Right lobe of liver (tissue), 6 donors: Measurements from ENCODE around the gene IL17C. TPM values are rescaled to one million over a fixed set of nuclear protein-coding genes. Genes with fewer than 3 reads are reported as not detected.

Experiments
- ATAC-seq, 4 donors: fragments of 200-7000 bp; cut with Tn5 transposase; one replicate each; pipeline ENCODE4 v1.9.1; 2020; ENCODE audit warnings: mild to moderate bottlenecking in 4 of 4, moderate library complexity in 4 of 4
- DNase-seq, 3 donors: peaks; one replicate each; pipeline ENCODE4 v3.0.0-alpha.2; 2020
- H3K27ac ChIP-seq, 3 donors: fragments of 200-600 bp; one replicate each; pipeline ENCODE4 v1.8.0; 2022
- H3K27me3 ChIP-seq, 2 donors: fragments of 200-600 bp; one replicate each; pipeline ENCODE4 v1.8.0; 2022
- H3K36me3 ChIP-seq, 4 donors: fragments of 200-600 bp; sonication (generic) in 1 of 4; one replicate each; pipeline versions ENCODE4 v1.5.1 to v1.8.0; 2017 to 2022; ENCODE audit warnings: control low read depth in 1 of 4
- H3K4me1 ChIP-seq, 4 donors: fragments of 200-600 bp; sonication (generic) in 1 of 4; one replicate each; pipeline versions ENCODE4 v1.5.1 to v1.8.0; 2017 to 2022; ENCODE audit warnings: control low read depth in 1 of 4
- H3K4me3 ChIP-seq, 3 donors: fragments of 200-600 bp; one replicate each; pipeline ENCODE4 v1.8.0; 2022
- H3K9me3 ChIP-seq, 4 donors: fragments of 200-600 bp; sonication (generic) in 1 of 4; one replicate each; pipeline versions ENCODE4 v1.5.1 to v1.8.0; 2017 to 2022; ENCODE audit warnings: control low read depth in 1 of 4
- CTCF ChIP-seq, 4 donors: fragments of 200-600 bp in 3 of 4; fragments of 450-650 bp in 1 of 4; IDR thresholded peaks; one replicate each; pipeline versions ENCODE4 v1.5.1 to v1.8.0; 2016 to 2022; ENCODE audit warnings: antibody characterized with exemption in 4 of 4, mild to moderate bottlenecking in 2 of 4
- POLR2A ChIP-seq: fragments of 450-650 bp; IDR thresholded peaks from one replicate; pipeline ENCODE4 v1.6.1; 2017; ENCODE audit warnings: antibody characterized with exemption, mild to moderate bottlenecking
- WGBS: methylation state at CpG from one replicate; pipeline ENCODE4 v1.1.6; 2018; ENCODE audit warnings: low coverage, low lambda C conversion rate; ENCODE audit not compliant: insufficient coverage; ENCODE audit errors: missing lambda C conversion rate; 5-methylcytosine and 5-hydroxymethylcytosine counted together
- intact Hi-C, 2 donors: fragments of 100-400 bp; cut with DNase I; formaldehyde crosslinking; loops; one replicate each; pipeline versions ENCODE4 v1.11.2 to v1.14.1; 2022
- total RNA-seq, 6 experiments: library from RNA; depleted of rRNA in 2 of 6; stranded (reverse); fragments of >200 nt in 2 of 6; fragmentation: NEBNext Ultra II Directional in 3 of 6; extraction: Animal tissue kit (Norgen Biotek cat#: 25700) in 3 of 6; gene quantifications; one replicate each; pipeline versions ENCODE4 v1.1.0 to v1.2.4, GENCODE V29; 2016 to 2023
- donor health status: DM: no; HTN: yes; CAD: no.
- donor health status: DM: no; HTN: no; CAD: no.
- donor health status: DM: no; HTN: no; CAD: no.
- donor health status: DM: no; HTN: yes; CAD: no.
- donor health status: DM: no; HTN: yes; CAD: no.

IL17C gene
- total RNA-seq, 6 experiments from 2014 or later = not detected

GRCh38 chr16:88596483-88596882 lies 41.9 kb upstream of the IL17C start:
- DNase-seq (no peak), ATAC-seq (peak in 1 of 4 donors; percentile 22)
- no peaks in the 10 kb centered on the region for H3K27me3 ChIP-seq
- H3K36me3 ChIP-seq = peaks cover 0 to 12% (median under 1%) of the 10 kb centered on the region in 4 donors
- H3K4me1 ChIP-seq = peaks cover 0 to 24% (median 9%) of the 10 kb centered on the region in 4 donors
- no peaks in the 10 kb centered on the region for H3K9me3 ChIP-seq
- 71% methylated on average over 3 of the region's 3 CpGs for WGBS
- H3K4me3 ChIP-seq = no peak overlapping the region
- TF ChIP-seq CTCF (IDR thresholded peaks at IDR 0.05) = no peak
- TF ChIP-seq POLR2A = no peak
- H3K27ac ChIP-seq = no peak overlapping the region
- intact Hi-C loops = no loop called here

DNA sequence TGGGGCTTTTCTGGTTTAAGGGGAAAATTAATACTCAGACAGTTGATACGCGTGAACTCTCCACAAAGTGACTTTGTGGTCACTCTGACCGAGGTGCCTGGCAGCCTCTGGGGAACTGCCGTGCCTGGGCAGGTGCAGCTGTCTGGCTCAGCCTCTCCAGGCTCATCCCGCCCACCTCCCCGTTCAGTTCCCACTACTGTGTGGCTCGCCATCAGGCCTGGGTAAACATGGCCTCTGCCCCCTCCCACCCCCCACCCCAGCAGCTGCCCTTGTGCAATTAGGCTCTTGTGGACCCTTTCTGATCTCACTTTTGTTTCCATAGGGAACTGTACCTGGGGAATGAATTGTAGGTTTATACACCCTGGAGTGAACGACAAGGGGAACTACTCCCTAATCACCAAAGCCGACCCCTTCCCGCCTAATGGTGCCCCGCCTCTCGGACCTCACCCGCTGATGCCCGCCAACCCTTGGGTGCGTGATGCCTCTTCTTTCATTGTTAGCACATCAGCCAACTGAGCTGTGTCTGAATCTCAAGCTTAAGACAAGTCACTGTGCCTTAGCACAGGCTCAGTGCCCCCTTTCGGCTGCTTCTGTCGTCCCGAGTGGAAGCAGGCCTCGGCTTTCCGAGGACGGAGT lies 40.4 kb upstream of the IL17C start:
- intact Hi-C loops = no loop called here
- peak in 3 of 4 donors; percentile 3 to 26 (median 11) for ATAC-seq

DNA sequence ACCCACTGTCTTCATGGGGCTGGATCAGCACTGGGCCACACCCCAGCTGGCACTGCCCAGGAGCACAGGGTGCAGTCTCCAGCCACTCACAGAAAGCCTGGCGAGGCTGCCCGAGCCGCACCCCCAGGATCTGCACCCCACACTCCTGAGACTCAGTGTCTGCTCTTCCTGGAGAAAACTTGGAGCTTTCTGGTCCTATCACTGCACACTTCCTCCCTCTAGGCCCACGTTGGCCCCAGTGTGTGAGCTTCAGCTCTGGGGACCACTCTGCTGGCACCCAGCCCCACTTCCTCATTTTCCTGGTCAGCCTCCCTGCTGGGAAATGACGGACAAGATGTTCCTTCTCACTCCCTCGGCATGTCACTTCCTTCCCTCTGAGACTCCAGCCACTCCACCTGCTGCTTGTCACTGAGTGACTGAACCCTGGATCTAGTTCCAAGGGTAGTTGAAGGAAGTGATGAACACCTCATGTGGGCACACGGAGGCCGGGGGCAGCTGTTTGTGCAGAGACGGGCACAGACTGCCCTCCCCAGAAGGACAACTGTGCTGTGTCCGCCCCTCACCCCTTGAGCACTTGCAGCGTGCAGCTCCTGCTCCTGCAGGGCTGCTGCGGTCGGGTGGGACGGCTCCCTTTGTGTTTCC lies 39.2 kb upstream of the IL17C start:
- Histone ChIP-seq H3K36me3 (peaks cover 0 to 7% (median under 1%) of the 10 kb centered on the region in 4 donors), H3K4me3 (no peak overlapping the region), H3K27ac (peak overlapping the region; percentile 9 to 48 (median 47)), H3K9me3 (no peaks in the 10 kb centered on the region), H3K4me1 (peaks cover 0 to 37% (median 17%) of the 10 kb centered on the region in 4 donors), H3K27me3 (no peaks in the 10 kb centered on the region)
- intact Hi-C loops = no loop called here
- TF ChIP-seq POLR2A (no peak), CTCF (IDR thresholded peaks at IDR 0.05) (no peak)
- ATAC-seq (peak; percentile 39 to 64 (median 54)), DNase-seq (peak; percentile 76 to 84 (median 81))
- 43% methylated on average over 4 of the region's 14 CpGs for WGBS

More for the DNA sequence above, 40.4 kb upstream of the IL17C start:
- Histone ChIP-seq H3K27me3 (no peaks in the 10 kb centered on the region), H3K36me3 (peaks cover 0 to 7% (median under 1%) of the 10 kb centered on the region in 4 donors), H3K9me3 (no peaks in the 10 kb centered on the region), H3K27ac (no peak overlapping the region), H3K4me1 (peaks cover 0 to 37% (median 17%) of the 10 kb centered on the region in 4 donors), H3K4me3 (no peak overlapping the region)
- DNase-seq = no peak
- 55% methylated on average over 12 of the region's 21 CpGs for WGBS
- TF ChIP-seq CTCF (IDR thresholded peaks at IDR 0.05) (no peak), POLR2A (no peak)

- Histone ChIP-seq H3K36me3 (peaks cover 0 to 7% (median under 1%) of the 10 kb centered on the region in 4 donors), H3K9me3 (no peaks in the 10 kb centered on the region), H3K27me3 (no peaks in the 10 kb centered on the region), H3K4me1 (peaks cover 0 to 37% (median 17%) of the 10 kb centered on the region in 4 donors), H3K27ac (peak overlapping the region in 2 of 3 donors; percentile 9 to 47), H3K4me3 (no peak overlapping the region)
- ATAC-seq = no peak
- peak in 1 of 3 donors; percentile 46 for DNase-seq
- TF ChIP-seq CTCF (IDR thresholded peaks at IDR 0.05) (no peak), POLR2A (no peak)
- 48% methylated on average over 15 of the region's 25 CpGs for WGBS
- intact Hi-C loops = no loop called here
Measured at GRCh38 chr16:88599825-88600538, 38.4 kb upstream of the IL17C start.
